ENCODE measurements around the gene TTYH1.

DNA sequence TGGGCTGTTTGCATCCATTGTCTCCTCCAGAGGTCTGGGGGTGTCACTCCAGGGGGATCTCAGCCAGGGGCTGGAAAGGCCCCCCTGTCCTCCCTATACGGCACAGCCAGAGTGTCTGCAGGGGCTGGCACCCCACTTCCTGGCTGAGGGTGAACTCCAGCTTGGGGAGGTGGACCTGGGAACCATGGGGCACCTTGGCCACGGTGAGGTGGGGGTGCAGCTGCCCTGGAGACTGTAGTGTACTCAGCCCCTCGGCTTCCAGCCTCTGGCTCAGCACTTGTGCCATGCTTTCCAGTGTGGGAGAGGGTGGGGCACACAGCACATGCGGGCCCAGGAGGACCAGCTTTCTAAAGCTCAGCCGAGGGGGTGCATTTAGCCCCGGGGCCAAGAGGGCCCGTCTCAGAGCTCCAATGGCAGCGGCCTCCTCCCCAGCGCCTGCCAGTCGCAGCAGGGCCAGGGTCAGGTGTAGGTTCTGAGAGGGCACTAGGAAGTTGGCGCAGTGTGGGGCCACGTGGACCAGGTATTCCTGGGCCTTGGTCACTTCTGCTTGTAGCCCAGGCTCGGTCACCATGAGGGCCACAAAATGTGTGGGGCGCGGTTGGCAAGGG is 46.9 kb downstream of the TTYH1 start:
- TF ChIP-seq, protein P1, sequence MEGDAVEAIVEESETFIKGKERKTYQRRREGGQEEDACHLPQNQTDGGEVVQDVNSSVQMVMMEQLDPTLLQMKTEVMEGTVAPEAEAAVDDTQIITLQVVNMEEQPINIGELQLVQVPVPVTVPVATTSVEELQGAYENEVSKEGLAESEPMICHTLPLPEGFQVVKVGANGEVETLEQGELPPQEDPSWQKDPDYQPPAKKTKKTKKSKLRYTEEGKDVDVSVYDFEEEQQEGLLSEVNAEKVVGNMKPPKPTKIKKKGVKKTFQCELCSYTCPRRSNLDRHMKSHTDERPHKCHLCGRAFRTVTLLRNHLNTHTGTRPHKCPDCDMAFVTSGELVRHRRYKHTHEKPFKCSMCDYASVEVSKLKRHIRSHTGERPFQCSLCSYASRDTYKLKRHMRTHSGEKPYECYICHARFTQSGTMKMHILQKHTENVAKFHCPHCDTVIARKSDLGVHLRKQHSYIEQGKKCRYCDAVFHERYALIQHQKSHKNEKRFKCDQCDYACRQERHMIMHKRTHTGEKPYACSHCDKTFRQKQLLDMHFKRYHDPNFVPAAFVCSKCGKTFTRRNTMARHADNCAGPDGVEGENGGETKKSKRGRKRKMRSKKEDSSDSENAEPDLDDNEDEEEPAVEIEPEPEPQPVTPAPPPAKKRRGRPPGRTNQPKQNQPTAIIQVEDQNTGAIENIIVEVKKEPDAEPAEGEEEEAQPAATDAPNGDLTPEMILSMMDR (IDR thresholded peaks at IDR 0.05 in 4 of 5, conservative IDR thresholded peaks at IDR 0.05 in 1 of 5): no peak
- no peak for TF ChIP-seq POLR2A (IDR thresholded peaks at IDR 0.05)
